Astrocyte (in vitro differentiated cells and primary cell): ENCODE measurements around the gene ANKRD60. TPM values are rescaled to one million over a fixed set of nuclear protein-coding genes. Genes with fewer than 3 reads are reported as not detected.

Source experiments
- DNase-seq: peaks from one replicate; pipeline ENCODE4 v3.0.0-alpha.2; 2010; ENCODE audit warnings: low read depth
- FAIRE-seq: peaks from 2 replicates; lab custom pipeline; 2011; peaks lifted over from hg19 to GRCh38; lab: Jason Lieb, UNC
- H2AFZ ChIP-seq: 2 replicates; pipeline ENCODE4 v1.6.0; 2012; ENCODE audit warnings: low read depth, low read length, inconsistent platforms
- H3K27ac ChIP-seq: 2 replicates; pipeline ENCODE4 v1.5.1; 2011; ENCODE audit warnings: low read depth, low read length, inconsistent platforms
- H3K27me3 ChIP-seq: 2 replicates; pipeline ENCODE4 v1.6.0; 2011; ENCODE audit warnings: low read length, inconsistent platforms; ENCODE audit not compliant: insufficient read depth
- H3K36me3 ChIP-seq: 2 replicates; pipeline ENCODE4 v1.5.1; 2011; ENCODE audit warnings: low read length, inconsistent platforms; ENCODE audit not compliant: insufficient read depth
- H3K4me1 ChIP-seq: 2 replicates; pipeline ENCODE4 v1.5.1; 2011; ENCODE audit warnings: low read length, inconsistent platforms; ENCODE audit not compliant: insufficient read depth
- H3K4me2 ChIP-seq: 2 replicates; pipeline ENCODE4 v1.6.0; 2012; ENCODE audit warnings: low read length, inconsistent platforms
- H3K4me3 ChIP-seq: 2 replicates; pipeline ENCODE4 v1.5.1; 2011; ENCODE audit warnings: low read depth, mild to moderate bottlenecking, low read length, inconsistent platforms; ENCODE audit not compliant: insufficient read depth
- H3K79me2 ChIP-seq: 2 replicates; pipeline ENCODE4 v1.6.0; 2012; ENCODE audit warnings: mild to moderate bottlenecking, low read length, inconsistent platforms; ENCODE audit not compliant: insufficient read depth
- H3K9ac ChIP-seq: 2 replicates; pipeline ENCODE4 v1.6.0; 2012; ENCODE audit warnings: mild to moderate bottlenecking, low read length, inconsistent platforms
- H3K9me3 ChIP-seq: 2 replicates; pipeline ENCODE4 v1.5.1; 2012; ENCODE audit warnings: low read depth, mild to moderate bottlenecking, low read length, inconsistent platforms; ENCODE audit not compliant: insufficient read depth
- H4K20me1 ChIP-seq: 2 replicates; pipeline ENCODE4 v1.6.0; 2012; ENCODE audit warnings: low read length, inconsistent platforms; ENCODE audit not compliant: insufficient read depth
- H3K27ac Mint-ChIP-seq: one replicate; pipeline ENCODE4 v1.8.0; 2021; ENCODE audit warnings: mild to moderate bottlenecking, mixed read lengths; ENCODE audit not compliant: unreplicated experiment
- H3K27me3 Mint-ChIP-seq: one replicate; pipeline ENCODE4 v1.8.0; 2021; ENCODE audit warnings: low read depth, mixed read lengths; ENCODE audit not compliant: unreplicated experiment
- H3K36me3 Mint-ChIP-seq: one replicate; pipeline ENCODE4 v1.8.0; 2021; ENCODE audit warnings: low read depth, mixed read lengths; ENCODE audit not compliant: unreplicated experiment
- H3K4me1 Mint-ChIP-seq: one replicate; pipeline ENCODE4 v1.8.0; 2021; ENCODE audit warnings: low read depth, mixed read lengths; ENCODE audit not compliant: unreplicated experiment
- H3K4me3 Mint-ChIP-seq: one replicate; pipeline ENCODE4 v1.8.0; 2021; ENCODE audit warnings: mild to moderate bottlenecking, moderate library complexity, mixed read lengths; ENCODE audit not compliant: unreplicated experiment
- H3K9me3 Mint-ChIP-seq: one replicate; pipeline ENCODE4 v1.8.0; 2021; ENCODE audit warnings: mild to moderate bottlenecking, mixed read lengths; ENCODE audit not compliant: unreplicated experiment
- EZH2 ChIP-seq: IDR thresholded peaks from 2 replicates; pipeline ENCODE4 v1.6.1; 2012; ENCODE audit warnings: mild to moderate bottlenecking, low read length, inconsistent platforms; ENCODE audit not compliant: insufficient read depth
- total RNA-seq: library from RNA; stranded (reverse); gene quantifications from 2 replicates; pipeline ENCODE4 v1.2.1, GENCODE V29; 2021
- TF ChIP-seq, protein P1 (sequence below): IDR thresholded peaks from 2 replicates; pipeline ENCODE4 v1.5.1; 2011; ENCODE audit warnings: low read depth, mild to moderate bottlenecking, inconsistent platforms, low read length, moderate library complexity; ENCODE audit not compliant: insufficient read depth

Gene ANKRD60
- total RNA-seq, 1 donor from 2014 or later: not detected

DNA sequence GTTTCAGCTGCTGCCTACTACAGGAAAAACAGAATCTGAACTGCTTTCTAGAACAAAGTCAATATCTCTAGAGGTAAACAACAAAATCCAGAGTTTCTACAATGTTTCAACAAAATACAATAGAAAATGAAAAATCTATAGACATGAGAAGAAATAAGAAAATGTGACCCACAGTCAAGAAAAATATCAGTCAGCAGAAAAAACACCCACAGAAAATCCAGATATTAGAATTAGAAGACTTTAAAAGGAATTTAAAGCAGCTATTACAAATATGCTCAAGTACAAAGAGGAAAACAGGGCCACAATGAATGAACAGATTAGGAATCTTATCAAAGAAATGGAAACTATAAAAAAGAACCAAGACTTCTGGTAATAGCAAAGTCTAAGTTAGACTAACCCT lies 26.4 kb upstream of the ANKRD60 start:
- Histone ChIP-seq H3K36me3 (peaks cover 12% of the 10 kb centered on the region), H3K9me3 (no peaks in the 10 kb centered on the region), H3K9ac (no peak overlapping the region), H2AFZ (no peak overlapping the region), H3K4me1 (peaks cover 8% of the 10 kb centered on the region), H3K27ac (no peak overlapping the region), H3K4me2 (no peak overlapping the region), H3K4me3 (no peak overlapping the region), H3K79me2 (peaks cover 18% of the 10 kb centered on the region), H4K20me1 (peaks cover 17% of the 10 kb centered on the region), H3K27me3 (no peaks in the 10 kb centered on the region)
- no peak for FAIRE-seq
- TF ChIP-seq, protein P1, sequence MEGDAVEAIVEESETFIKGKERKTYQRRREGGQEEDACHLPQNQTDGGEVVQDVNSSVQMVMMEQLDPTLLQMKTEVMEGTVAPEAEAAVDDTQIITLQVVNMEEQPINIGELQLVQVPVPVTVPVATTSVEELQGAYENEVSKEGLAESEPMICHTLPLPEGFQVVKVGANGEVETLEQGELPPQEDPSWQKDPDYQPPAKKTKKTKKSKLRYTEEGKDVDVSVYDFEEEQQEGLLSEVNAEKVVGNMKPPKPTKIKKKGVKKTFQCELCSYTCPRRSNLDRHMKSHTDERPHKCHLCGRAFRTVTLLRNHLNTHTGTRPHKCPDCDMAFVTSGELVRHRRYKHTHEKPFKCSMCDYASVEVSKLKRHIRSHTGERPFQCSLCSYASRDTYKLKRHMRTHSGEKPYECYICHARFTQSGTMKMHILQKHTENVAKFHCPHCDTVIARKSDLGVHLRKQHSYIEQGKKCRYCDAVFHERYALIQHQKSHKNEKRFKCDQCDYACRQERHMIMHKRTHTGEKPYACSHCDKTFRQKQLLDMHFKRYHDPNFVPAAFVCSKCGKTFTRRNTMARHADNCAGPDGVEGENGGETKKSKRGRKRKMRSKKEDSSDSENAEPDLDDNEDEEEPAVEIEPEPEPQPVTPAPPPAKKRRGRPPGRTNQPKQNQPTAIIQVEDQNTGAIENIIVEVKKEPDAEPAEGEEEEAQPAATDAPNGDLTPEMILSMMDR: no peak
- Mint-ChIP-seq H3K27me3 (no peaks in the 10 kb centered on the region), H3K9me3 (no peaks in the 10 kb centered on the region), H3K4me1 (peaks cover 9% of the 10 kb centered on the region), H3K27ac (no peak overlapping the region), H3K36me3 (peaks cover 15% of the 10 kb centered on the region), H3K4me3 (no peak overlapping the region)
- DNase-seq: no peak

DNA sequence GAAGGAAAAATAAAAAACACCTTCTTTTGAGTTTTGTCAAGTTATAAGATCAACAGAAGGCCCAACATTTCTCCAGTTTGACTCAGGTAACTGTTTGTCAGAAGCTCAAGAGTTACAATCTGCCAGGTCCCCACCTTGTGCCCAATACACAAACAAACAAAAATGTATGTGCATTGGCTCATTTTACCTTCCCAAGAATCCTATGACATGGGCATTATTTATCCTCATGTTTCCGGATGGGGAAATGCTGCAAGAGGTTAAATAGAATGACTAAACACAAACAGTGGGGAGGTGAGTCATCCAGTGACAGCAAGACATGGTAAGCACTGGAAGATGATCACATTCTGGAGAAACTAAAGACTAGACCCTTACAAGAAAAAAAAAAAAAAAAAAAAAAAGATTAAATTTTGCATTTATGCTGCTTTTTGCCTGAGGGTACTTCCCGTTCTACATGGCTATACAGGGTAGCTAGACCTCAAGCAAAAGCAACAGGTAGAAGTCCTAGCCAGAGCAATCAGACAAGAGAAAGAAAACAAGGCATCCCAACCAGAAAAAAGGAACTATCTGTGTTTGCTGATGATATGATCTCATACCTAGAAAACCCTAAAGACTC lies 23.6 kb upstream of the ANKRD60 start:
- Histone ChIP-seq H3K27me3 (no peaks in the 10 kb centered on the region), H3K4me2 (peak overlapping the region; percentile 57), H3K9ac (no peak overlapping the region), H4K20me1 (peaks cover 18% of the 10 kb centered on the region), H3K9me3 (no peaks in the 10 kb centered on the region), H3K4me1 (peaks cover 8% of the 10 kb centered on the region), H3K4me3 (no peak overlapping the region), H2AFZ (no peak overlapping the region), H3K36me3 (peaks cover 11% of the 10 kb centered on the region), H3K79me2 (peaks cover 18% of the 10 kb centered on the region), H3K27ac (peak overlapping the region; percentile 62)
- FAIRE-seq (peak; percentile 86), DNase-seq (peak; percentile 90)
- peaks cover 9% of the 10 kb centered on the region for H3K4me1 Mint-ChIP-seq
- H3K36me3 Mint-ChIP-seq: peaks cover 18% of the 10 kb centered on the region
- no peaks in the 10 kb centered on the region for H3K27me3 Mint-ChIP-seq
- peak overlapping the region; percentile 46 for H3K4me3 Mint-ChIP-seq
- TF ChIP-seq, protein P1: no peak
- TF ChIP-seq EZH2: no peak
- no peaks in the 10 kb centered on the region for H3K9me3 Mint-ChIP-seq
- H3K27ac Mint-ChIP-seq: peak overlapping the region; percentile 94

DNA sequence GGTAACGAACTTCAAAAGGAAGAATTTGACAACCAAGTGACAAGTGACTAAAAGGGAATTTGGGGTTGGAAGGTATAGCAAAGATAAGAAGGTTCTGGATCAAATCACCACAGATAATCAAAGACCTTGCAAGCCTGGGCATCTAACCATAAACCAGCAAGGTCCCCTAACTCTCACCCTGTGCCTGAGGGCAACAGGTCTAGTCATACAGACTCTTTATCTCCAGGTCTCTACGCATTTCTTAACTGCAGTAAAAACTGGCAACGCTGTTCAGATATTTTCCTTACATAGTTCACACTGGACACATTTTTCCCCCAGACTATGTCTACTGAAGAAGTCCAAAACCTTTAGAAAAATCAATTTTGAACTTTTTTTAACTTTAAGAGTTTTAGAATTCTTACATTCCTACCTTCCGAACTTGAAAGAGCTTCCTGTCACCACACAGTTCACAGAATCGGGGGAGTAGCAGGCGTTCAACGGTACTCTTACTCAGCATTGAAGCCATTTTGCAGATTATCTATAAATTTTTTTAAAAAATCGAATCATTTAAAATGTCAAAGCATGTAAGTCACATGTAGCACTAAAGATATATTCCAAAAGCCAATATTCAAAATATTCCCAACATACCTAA lies 23.0 kb upstream of the ANKRD60 start:
- no peak for DNase-seq
- Histone ChIP-seq H4K20me1 (peaks cover 20% of the 10 kb centered on the region), H3K27me3 (no peaks in the 10 kb centered on the region), H3K4me1 (peaks cover 8% of the 10 kb centered on the region), H3K27ac (peak overlapping the region; percentile 62), H3K4me2 (peak overlapping the region; percentile 57), H3K9ac (no peak overlapping the region), H3K79me2 (peaks cover 18% of the 10 kb centered on the region), H3K9me3 (no peaks in the 10 kb centered on the region), H2AFZ (no peak overlapping the region), H3K36me3 (peaks cover 16% of the 10 kb centered on the region), H3K4me3 (no peak overlapping the region)
- Mint-ChIP-seq H3K4me1 (peaks cover 9% of the 10 kb centered on the region), H3K4me3 (no peak overlapping the region), H3K27ac (peak overlapping the region; percentile 70), H3K27me3 (no peaks in the 10 kb centered on the region), H3K36me3 (peaks cover 23% of the 10 kb centered on the region), H3K9me3 (no peaks in the 10 kb centered on the region)
- TF ChIP-seq, protein P1: no peak
- no peak for TF ChIP-seq EZH2
- FAIRE-seq: no peak
